GM12892 (cell line): ENCODE data around the gene PCBP2.
"Not testable (repeated sequence)": the region's sequence is repeated elsewhere in the genome, so short reads cannot be mapped to it uniquely, and the experiment has no call there.

ENCODE experiments used
- POLR2A ChIP-seq: IDR thresholded peaks from 2 replicates; pipeline ENCODE4 v1.6.1; 2011; ENCODE audit warnings: low read depth, low read length, control low read depth
- TAF1 ChIP-seq: IDR thresholded peaks from 2 replicates; pipeline ENCODE4 v1.6.1; 2011; ENCODE audit warnings: low read depth, mild to moderate bottlenecking, control low read depth, low read length, borderline replicate concordance

DNA sequence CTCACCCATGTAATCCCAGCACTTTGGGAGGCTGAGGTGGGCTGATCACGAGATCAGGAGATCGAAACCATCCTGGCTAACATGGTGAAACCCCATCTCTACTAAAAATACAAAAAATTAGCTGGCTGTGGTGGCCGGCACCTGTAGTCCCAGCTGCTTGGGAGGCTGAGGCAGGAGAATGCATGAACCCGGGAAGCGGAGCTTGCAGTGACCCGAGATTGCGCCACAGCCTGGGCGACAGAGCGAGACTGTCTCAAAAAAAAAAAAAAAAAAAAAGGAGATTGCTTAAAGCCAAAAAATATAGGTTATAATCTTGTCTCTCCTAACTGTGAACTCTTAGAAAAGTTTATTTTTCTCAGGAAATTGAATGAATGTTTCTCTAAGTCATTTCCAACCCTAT lies 16.6 kb upstream of the PCBP2 start:
- not testable (repeated sequence) for TF ChIP-seq TAF1, POLR2A
